SU-DHL-6 (cell line): Measurements from ENCODE around the gene TEX38.
A peak's percentile ranks its signal among the peaks of the same experiment; 100 is the strongest.

Experiments
- H2AFZ ChIP-seq: fragments of 200-600 bp; sonication (generic); 2 replicates; pipeline ENCODE4 v1.6.1; 2014; ENCODE audit warnings: low read depth, mild to moderate bottlenecking, moderate library complexity, mixed read lengths, antibody characterized with exemption, low read length; ENCODE audit not compliant: severe bottlenecking
- H3F3A ChIP-seq: fragments of 200-600 bp; shearing (Covaris generic); 2 replicates; pipeline ENCODE4 v1.6.0; 2016; ENCODE audit warnings: antibody characterized with exemption, mild to moderate bottlenecking; ENCODE audit not compliant: insufficient read depth
- H3K27ac ChIP-seq: fragments of 200-600 bp; sonication (generic); 2 replicates; pipeline ENCODE4 v1.5.1; 2016; ENCODE audit warnings: low read depth, mild to moderate bottlenecking, low read length, moderate library complexity, mixed read lengths
- H3K27me3 ChIP-seq: fragments of 200-600 bp; sonication (generic), shearing (Covaris generic); 2 replicates; pipeline ENCODE4 v1.6.0; 2014; ENCODE audit warnings: mild to moderate bottlenecking, low read length
- H3K36me3 ChIP-seq: fragments of 200-600 bp; sonication (generic); 2 replicates; pipeline ENCODE4 v1.6.1; 2014; ENCODE audit warnings: mild to moderate bottlenecking, low read length, mixed read lengths
- H3K4me2 ChIP-seq: fragments of 300-600, 200-600 bp; shearing (Covaris generic), sonication (generic); 2 replicates; pipeline ENCODE4 v1.6.0; 2014; ENCODE audit warnings: low read length, low read depth, mild to moderate bottlenecking; ENCODE audit not compliant: poor library complexity, severe bottlenecking
- H3K4me3 ChIP-seq: fragments of 200-600 bp; sonication (generic); 2 replicates; pipeline ENCODE4 v1.5.1; 2014; ENCODE audit warnings: antibody characterized with exemption, low read length, mild to moderate bottlenecking, mixed read lengths; ENCODE audit not compliant: insufficient read depth, poor library complexity, severe bottlenecking
- H3K79me2 ChIP-seq: fragments of 200-600 bp; sonication (generic); 2 replicates; pipeline ENCODE4 v1.6.1; 2014; ENCODE audit warnings: mild to moderate bottlenecking, low read length, moderate library complexity; ENCODE audit not compliant: insufficient read depth
- H3K9ac ChIP-seq: fragments of 200-600 bp; sonication (generic); 2 replicates; pipeline ENCODE4 v1.7.0; 2014; ENCODE audit warnings: mild to moderate bottlenecking, low read length
- H3K9me2 ChIP-seq: fragments of 200-600 bp; sonication (generic); replicated peaks from 2 replicates; pipeline ENCODE4 v1.6.1; 2014; ENCODE audit warnings: low read length; ENCODE audit not compliant: insufficient read depth
- H3K9me3 ChIP-seq: fragments of 200-600 bp; sonication (generic); 2 replicates; pipeline ENCODE4 v1.6.1; 2014; ENCODE audit warnings: low read length, mixed read lengths; ENCODE audit not compliant: insufficient read depth
- H4K20me1 ChIP-seq: fragments of 200-600 bp; sonication (generic); 2 replicates; pipeline ENCODE4 v1.6.1; 2014; ENCODE audit warnings: low read depth, mild to moderate bottlenecking, antibody characterized with exemption, low read length, moderate library complexity, mixed read lengths
- CTCF ChIP-seq: fragments of 200-600 bp; sonication (generic); IDR thresholded peaks from one replicate; pipeline ENCODE4 v1.5.1; 2017; ENCODE audit warnings: antibody characterized with exemption, mild to moderate bottlenecking, low read length, moderate library complexity; ENCODE audit not compliant: insufficient read depth, poor library complexity, severe bottlenecking
- EZH2phosphoT487 ChIP-seq: fragments of 200-600 bp; sonication (generic), shearing (Covaris generic); conservative IDR thresholded peaks from 2 replicates; pipeline ENCODE4 v1.6.1; 2018; ENCODE audit warnings: mild to moderate bottlenecking, antibody characterized with exemption, low read length, moderate library complexity, mixed read lengths

The TEX38 gene

DNA sequence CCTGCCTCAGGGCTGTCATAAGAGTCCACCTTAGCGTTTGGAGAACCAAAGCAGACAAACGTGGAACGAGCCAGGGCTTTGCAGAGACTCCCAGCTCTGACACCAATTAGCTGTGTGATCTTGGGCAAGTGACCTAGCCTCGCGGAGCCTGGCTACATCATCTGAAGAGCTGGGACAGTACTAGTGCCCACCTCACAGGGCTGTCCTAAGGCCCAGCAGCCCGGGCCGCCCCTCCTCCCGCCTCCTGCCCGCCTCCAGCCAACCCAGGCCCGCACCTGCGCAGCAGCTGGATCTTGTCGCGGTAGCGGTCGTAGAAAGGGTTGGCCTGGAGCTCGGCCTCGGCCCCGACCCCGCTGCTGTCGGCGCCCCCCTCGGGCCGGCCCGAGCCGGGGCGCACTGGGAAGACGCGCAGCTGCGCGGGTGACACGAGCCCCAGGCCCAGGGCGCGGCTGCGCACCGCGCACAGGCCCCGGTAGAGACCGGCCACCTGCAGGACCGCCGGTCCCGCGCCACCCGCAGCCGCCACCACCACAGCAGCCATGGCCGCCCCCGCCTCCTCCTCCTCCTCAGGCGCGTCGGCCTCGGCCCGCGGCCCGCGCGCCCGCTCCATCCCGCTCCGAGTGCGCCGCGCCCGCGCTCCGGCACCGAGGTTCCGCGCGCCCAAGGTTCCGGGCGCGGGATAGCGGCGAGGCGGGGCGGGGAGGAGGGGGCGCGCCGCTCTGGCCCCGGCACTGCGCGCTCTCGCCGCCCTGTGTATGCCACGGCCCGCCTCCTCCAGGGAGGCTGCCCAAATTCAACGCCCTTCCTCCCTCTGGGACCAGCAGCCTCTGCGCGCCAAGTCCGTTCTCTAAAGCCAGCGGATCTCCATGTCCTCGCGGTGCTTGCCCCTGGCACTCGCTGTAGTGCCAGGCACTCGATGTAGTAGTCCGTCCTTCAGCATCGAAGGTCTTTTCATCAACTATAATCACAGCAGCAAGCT, 3.6 kb upstream of the TEX38 start, which contains the start of gene ATPAF1:
Gene ATPAF1 (minus strand): TSS at position 583 of the 979 bp plus-strand sequence. CDS start 42 bp downstream, at position 541.
- H3K27ac ChIP-seq: no peak within 1 kb of the TSS
- peak within 1 kb of the TSS; percentile 77 for H3K4me3 ChIP-seq
- TF ChIP-seq CTCF (no peak), EZH2phosphoT487 (no peak)
- no peaks in the 10 kb centered on the region for H3K27me3 ChIP-seq
- H3K9ac ChIP-seq: peak within 1 kb of the TSS; percentile 76
- H3K9me2 ChIP-seq: no peaks in the 10 kb centered on the region
- H4K20me1 ChIP-seq: no peaks in the 10 kb centered on the region
- H3K9me3 ChIP-seq: no peaks in the 10 kb centered on the region
- 0 out of 2 replicates have a peak, but pooled peaks cover 6% of the 10 kb centered on the region for H3K36me3 ChIP-seq
- H3F3A ChIP-seq: peaks cover 13% of the 10 kb centered on the region
- peak within 1 kb of the TSS; percentile 88 for H2AFZ ChIP-seq
- peak within 1 kb of the TSS; percentile 77 for H3K4me2 ChIP-seq
- peaks cover 7% of the 10 kb centered on the region; the same call in 1 of the 2 replicates for H3K79me2 ChIP-seq

DNA sequence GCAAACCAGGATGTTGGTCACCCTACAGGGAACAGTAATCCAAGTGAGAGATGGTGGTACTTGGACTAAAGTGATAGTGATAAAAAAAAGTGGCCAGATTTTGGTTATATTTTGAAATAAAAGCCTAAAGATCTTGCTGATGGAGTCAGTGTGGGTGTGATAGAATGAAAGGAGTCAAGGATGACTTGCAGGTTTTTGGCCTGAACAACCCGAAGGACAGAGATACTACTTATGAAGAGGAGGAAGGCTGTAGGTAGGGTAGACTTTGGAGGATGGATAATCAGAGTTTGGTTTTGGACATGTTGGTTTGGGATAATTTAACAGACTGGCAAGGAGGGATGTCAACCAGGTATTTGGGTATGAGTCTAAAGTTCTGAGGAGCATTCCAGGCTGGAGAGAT, 1.5 kb upstream of the TEX38 start:
- Histone ChIP-seq H3K4me3 (no peak overlapping the region), H3K27me3 (no peaks in the 10 kb centered on the region), H4K20me1 (no peaks in the 10 kb centered on the region), H3K27ac (no peak overlapping the region), H3K9me2 (no peaks in the 10 kb centered on the region), H3K4me2 (no peak overlapping the region), H3F3A (peaks cover 13% of the 10 kb centered on the region), H3K79me2 (peaks cover 7% of the 10 kb centered on the region; the same call in 1 of the 2 replicates), H3K9me3 (no peaks in the 10 kb centered on the region), H3K36me3 (0 out of 2 replicates have a peak, but pooled peaks cover 2% of the 10 kb centered on the region), H3K9ac (no peak overlapping the region), H2AFZ (no peak overlapping the region)
- no peak for TF ChIP-seq CTCF
- TF ChIP-seq EZH2phosphoT487: no peak

DNA sequence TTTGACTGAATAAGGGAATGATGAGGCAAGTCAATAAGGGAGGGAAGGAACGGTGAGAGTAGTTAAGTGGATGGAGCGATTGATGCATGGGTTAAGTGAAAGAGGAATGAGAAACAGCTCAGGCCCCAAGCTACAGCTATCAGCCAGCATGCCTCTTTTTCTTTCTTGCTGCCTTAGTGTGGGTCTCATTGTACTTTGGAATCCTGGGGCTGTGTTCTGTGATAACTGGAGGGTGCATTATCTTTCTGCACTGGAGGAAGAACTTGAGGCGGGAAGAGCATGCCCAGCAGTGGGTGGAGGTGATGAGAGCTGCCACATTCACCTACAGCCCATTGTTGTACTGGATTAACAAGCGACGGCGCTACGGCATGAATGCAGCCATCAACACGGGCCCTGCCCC, 1.0 kb downstream of the TEX38 start:
- Histone ChIP-seq H3K9me2 (no peaks in the 10 kb centered on the region), H3K9me3 (no peaks in the 10 kb centered on the region), H3K36me3 (0 out of 2 replicates have a peak, but pooled peaks cover 3% of the 10 kb centered on the region), H3K4me2 (no peak overlapping the region), H3K9ac (no peak overlapping the region), H4K20me1 (no peaks in the 10 kb centered on the region), H3F3A (peaks cover 13% of the 10 kb centered on the region), H2AFZ (no peak overlapping the region), H3K4me3 (no peak overlapping the region), H3K79me2 (peaks cover 1% of the 10 kb centered on the region; the same call in 1 of the 2 replicates), H3K27ac (no peak overlapping the region), H3K27me3 (no peaks in the 10 kb centered on the region)
- TF ChIP-seq CTCF (no peak), EZH2phosphoT487 (no peak)
